ENCODE measurements around the gene STMN3.

DNA sequence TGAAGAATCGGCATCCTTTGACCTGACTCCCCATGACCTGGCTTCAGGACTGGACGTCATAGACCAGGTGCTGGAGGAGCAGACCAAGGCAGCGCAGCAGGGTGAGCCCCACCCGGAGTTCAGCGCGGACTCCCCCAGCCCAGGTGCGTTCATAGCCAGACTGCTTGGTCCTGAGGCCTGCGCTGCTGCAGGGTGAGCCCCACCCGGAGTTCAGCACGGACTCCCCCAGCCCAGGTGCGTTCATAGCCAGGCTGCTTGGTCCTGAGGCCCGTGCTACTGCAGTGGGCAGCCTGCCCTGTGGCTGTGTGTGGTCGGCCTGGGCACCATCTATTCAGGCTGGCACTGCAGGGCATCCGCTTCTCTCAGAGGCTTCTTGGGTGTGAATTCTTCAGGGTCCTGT, 20.7 kb upstream of the STMN3 start:
- TF ChIP-seq POLR2A (IDR thresholded peaks at IDR 0.05): no peak
- TF ChIP-seq, protein P1, sequence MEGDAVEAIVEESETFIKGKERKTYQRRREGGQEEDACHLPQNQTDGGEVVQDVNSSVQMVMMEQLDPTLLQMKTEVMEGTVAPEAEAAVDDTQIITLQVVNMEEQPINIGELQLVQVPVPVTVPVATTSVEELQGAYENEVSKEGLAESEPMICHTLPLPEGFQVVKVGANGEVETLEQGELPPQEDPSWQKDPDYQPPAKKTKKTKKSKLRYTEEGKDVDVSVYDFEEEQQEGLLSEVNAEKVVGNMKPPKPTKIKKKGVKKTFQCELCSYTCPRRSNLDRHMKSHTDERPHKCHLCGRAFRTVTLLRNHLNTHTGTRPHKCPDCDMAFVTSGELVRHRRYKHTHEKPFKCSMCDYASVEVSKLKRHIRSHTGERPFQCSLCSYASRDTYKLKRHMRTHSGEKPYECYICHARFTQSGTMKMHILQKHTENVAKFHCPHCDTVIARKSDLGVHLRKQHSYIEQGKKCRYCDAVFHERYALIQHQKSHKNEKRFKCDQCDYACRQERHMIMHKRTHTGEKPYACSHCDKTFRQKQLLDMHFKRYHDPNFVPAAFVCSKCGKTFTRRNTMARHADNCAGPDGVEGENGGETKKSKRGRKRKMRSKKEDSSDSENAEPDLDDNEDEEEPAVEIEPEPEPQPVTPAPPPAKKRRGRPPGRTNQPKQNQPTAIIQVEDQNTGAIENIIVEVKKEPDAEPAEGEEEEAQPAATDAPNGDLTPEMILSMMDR (IDR thresholded peaks at IDR 0.05): no peak

Measured in lower leg skin (tissue), 3 donors.